K562 (cell line): Measurements from ENCODE around the gene S100A9. TPM values are rescaled to one million over a fixed set of nuclear protein-coding genes. Genes with fewer than 3 reads are reported as not detected.

Experiments
- ARHGAP35 ChIP-seq: fragments of 450-650 bp; IDR thresholded peaks from 2 replicates; pipeline ENCODE4 v1.6.1; 2018; ENCODE audit not compliant: partially characterized antibody
- ATF3 ChIP-seq, 2 experiments: fragments of 450-650 bp in 1 of 2; sonication (generic) in 1 of 2; formaldehyde crosslinking in 1 of 2; IDR thresholded peaks in 1 of 2; conservative IDR thresholded peaks in 1 of 2; 2 replicates each; pipeline versions ENCODE4 v1.6.1 to v1.8.1; 2016 to 2023; ENCODE audit warnings: mild to moderate bottlenecking in 2 of 2, moderate library complexity in 2 of 2, inconsistent platforms in 1 of 2, missing genetic modification reagents in 1 of 2
- CBX5 ChIP-seq: IDR thresholded peaks from 2 replicates; pipeline ENCODE4 v1.6.1; 2014; ENCODE audit warnings: low read depth, borderline replicate concordance
- DEAF1 ChIP-seq: fragments of 450-650 bp; formaldehyde crosslinking; IDR thresholded peaks from 2 replicates; pipeline ENCODE4 v1.4.0; 2020; ENCODE audit warnings: mild to moderate bottlenecking, moderate library complexity
- ELK3 ChIP-seq: fragments of 450-650 bp; formaldehyde crosslinking; IDR thresholded peaks from 2 replicates; pipeline ENCODE4 v1.4.0; 2020; ENCODE audit warnings: mild to moderate bottlenecking
- EP400 ChIP-seq: fragments of 450-650 bp; IDR thresholded peaks from 2 replicates; pipeline ENCODE4 v1.6.1; 2017; ENCODE audit warnings: antibody characterized with exemption, mild to moderate bottlenecking, moderate library complexity
- ERF ChIP-seq: fragments of 450-650 bp; formaldehyde crosslinking; IDR thresholded peaks from 2 replicates; pipeline ENCODE4 v1.4.0; 2020; ENCODE audit warnings: mild to moderate bottlenecking, mixed read lengths
- FOXK2 ChIP-seq, 2 experiments: fragments of 450-650 bp; IDR thresholded peaks in 1 of 2; conservative IDR thresholded peaks in 1 of 2; 2 replicates each; pipeline ENCODE4 v1.6.1; 2016; ENCODE audit warnings: low read depth in 2 of 2, mild to moderate bottlenecking in 1 of 2
- FUS ChIP-seq: fragments of 200-400 bp; formaldehyde crosslinking; optimal IDR thresholded peaks from 2 replicates; pipeline ENCODE3; 2017; ENCODE audit warnings: low read depth, low read length
- JUNB ChIP-seq: fragments of 450-650 bp; formaldehyde crosslinking; conservative IDR thresholded peaks from 2 replicates; pipeline ENCODE4 v1.4.0; 2020; ENCODE audit warnings: mild to moderate bottlenecking
- JUND ChIP-seq, 2 experiments: IDR thresholded peaks; 2 replicates in 1 of 2; 3 replicates in 1 of 2; pipeline ENCODE4 v1.6.1; 2011; ENCODE audit warnings: borderline replicate concordance in 2 of 2, low read depth in 2 of 2, low read length in 2 of 2, improper control_type of control experiment in 1 of 2, missing biosample characterization in 1 of 2, missing genetic modification characterization in 1 of 2, missing genetic modification reagents in 1 of 2
- NR1H2 ChIP-seq: sonication (generic); formaldehyde crosslinking; IDR thresholded peaks from 2 replicates; pipeline ENCODE4 v1.4.0; 2020; ENCODE audit warnings: mild to moderate bottlenecking, missing genetic modification reagents
- NR3C1 ChIP-seq: sonication (generic); formaldehyde crosslinking; IDR thresholded peaks from 2 replicates; pipeline ENCODE4 v1.8.1; 2022; ENCODE audit warnings: missing genetic modification reagents
- POLR2A ChIP-seq: fragments of 450-650 bp; conservative IDR thresholded peaks from 2 replicates; pipeline ENCODE4 v1.6.1; 2016
- RCOR1 ChIP-seq, 2 experiments: IDR thresholded peaks; 2 replicates each; pipeline ENCODE4 v1.6.1; 2012; ENCODE audit warnings: low read depth in 2 of 2, low read length in 2 of 2, borderline replicate concordance in 1 of 2, improper control_type of control experiment in 1 of 2
- SP1 ChIP-seq: sonication (generic); formaldehyde crosslinking; IDR thresholded peaks from 2 replicates; pipeline ENCODE4 v1.8.1; 2022; ENCODE audit warnings: mild to moderate bottlenecking, missing genetic modification reagents
- SRSF3 ChIP-seq: fragments of 200-400 bp; formaldehyde crosslinking; IDR thresholded peaks from 2 replicates; pipeline ENCODE4 v1.6.1; 2016; ENCODE audit warnings: mild to moderate bottlenecking, low read length, moderate library complexity; ENCODE audit not compliant: insufficient read depth
- STAT5A ChIP-seq: IDR thresholded peaks from 2 replicates; pipeline ENCODE4 v1.6.1; 2012; ENCODE audit warnings: low read length, inconsistent platforms, borderline replicate concordance
- ZKSCAN3 ChIP-seq: fragments of 250-450 bp; sonication (Bioruptor Pico); IDR thresholded peaks from 2 replicates; pipeline ENCODE4 v1.4.0; 2020
- ZNF174 ChIP-seq: fragments of 250-450 bp; sonication (Bioruptor Pico); IDR thresholded peaks from 2 replicates; pipeline ENCODE4 v1.4.0; 2020; ENCODE audit warnings: mild to moderate bottlenecking
- ZNF277 ChIP-seq: fragments of 250-450 bp; sonication (Bioruptor Pico); IDR thresholded peaks from 2 replicates; pipeline ENCODE4 v1.8.0; 2022; ENCODE audit warnings: inconsistent platforms, mild to moderate bottlenecking, moderate library complexity, borderline replicate concordance
- ZNF778 ChIP-seq: fragments of 450-650 bp; formaldehyde crosslinking; IDR thresholded peaks from 2 replicates; pipeline ENCODE4 v1.4.0; 2020; ENCODE audit warnings: mild to moderate bottlenecking, moderate library complexity
- polyA plus RNA-seq, 8 experiments: library from polyadenylated mRNA; depleted of rRNA in 4 of 8; stranded (reverse) in 5 of 8; unstranded in 3 of 8; fragments of >200 nt; fragmentation: Nextera tagmentation in 2 of 8; fragmentation: Illumina TruSeq in 1 of 8; extraction: Ambion mirVana in 2 of 8; extraction: Trizol in 1 of 8; gene quantifications; 2 replicates each; pipeline versions ENCODE4 v1.2.1 to v1.2.3, GENCODE V29; 2011 to 2014; ENCODE audit warnings: inconsistent platforms in 1 of 8, missing spikeins in 1 of 8
- total RNA-seq, 7 experiments: library from RNA; depleted of rRNA in 6 of 7; stranded (reverse); fragments of >200 nt in 6 of 7; fragmentation: Illumina TruSeq in 2 of 7; extraction: Trizol in 2 of 7; gene quantifications; 2 replicates each; pipeline versions ENCODE4 v1.2.1 to v1.2.3, GENCODE V29; 2011 to 2021; ENCODE audit warnings: low replicate concordance in 1 of 7
- TF ChIP-seq, protein P1 (sequence below), 3 experiments: IDR thresholded peaks in 2 of 3; conservative IDR thresholded peaks in 1 of 3; 2 replicates each; pipeline ENCODE4 v1.5.1; 2011 to 2012; ENCODE audit warnings: low read length in 3 of 3, mild to moderate bottlenecking in 3 of 3, control low read depth in 2 of 3, improper control_type of control experiment in 1 of 3, inconsistent platforms in 1 of 3, low read depth in 1 of 3, mixed read lengths in 1 of 3, moderate library complexity in 1 of 3; ENCODE audit not compliant: insufficient read depth in 2 of 3

Gene S100A9
- total and polyA plus RNA-seq, 9 of the 15 experiments (the other 6 are each of a cell fraction or from before 2014, with no cell fraction given) = 0.80 TPM; not detected in 8

- no peak for TF ChIP-seq NR3C1
- TF ChIP-seq ZNF174 = no peak
- TF ChIP-seq JUNB (CRISPR knock-in tag) = no peak
- TF ChIP-seq ZNF277 (CRISPR knock-in tag) = no peak
- TF ChIP-seq DEAF1 (CRISPR knock-in tag) = peak; percentile 82
- no peak for TF ChIP-seq ELK3 (CRISPR knock-in tag)
- TF ChIP-seq POLR2A = no peak
- no peak for TF ChIP-seq ZKSCAN3 (CRISPR knock-in tag)
- no peak for TF ChIP-seq SRSF3
- TF ChIP-seq RCOR1 (IDR thresholded peaks at IDR 0.05; ENCODE audit: borderline replicate concordance in 1 of 2, low read depth in 2 of 2, low read length in 2 of 2) = peak in 1 of 2 experiments; percentile 43; a peak in 1 of 4 replicates
- no peak for TF ChIP-seq CBX5
- no peak for TF ChIP-seq ERF (CRISPR knock-in tag)
- no peak for TF ChIP-seq ATF3 (IDR thresholded peaks at IDR 0.05)
- no peak for TF ChIP-seq ATF3 (CRISPR knock-in tag; conservative IDR thresholded peaks at IDR 0.05)
- no peak for TF ChIP-seq FOXK2 (conservative IDR thresholded peaks at IDR 0.05 in 1 of 2, IDR thresholded peaks at IDR 0.05 in 1 of 2; ENCODE audit: low read depth in 2 of 2)
- TF ChIP-seq ARHGAP35 = no peak
- TF ChIP-seq, protein P1, sequence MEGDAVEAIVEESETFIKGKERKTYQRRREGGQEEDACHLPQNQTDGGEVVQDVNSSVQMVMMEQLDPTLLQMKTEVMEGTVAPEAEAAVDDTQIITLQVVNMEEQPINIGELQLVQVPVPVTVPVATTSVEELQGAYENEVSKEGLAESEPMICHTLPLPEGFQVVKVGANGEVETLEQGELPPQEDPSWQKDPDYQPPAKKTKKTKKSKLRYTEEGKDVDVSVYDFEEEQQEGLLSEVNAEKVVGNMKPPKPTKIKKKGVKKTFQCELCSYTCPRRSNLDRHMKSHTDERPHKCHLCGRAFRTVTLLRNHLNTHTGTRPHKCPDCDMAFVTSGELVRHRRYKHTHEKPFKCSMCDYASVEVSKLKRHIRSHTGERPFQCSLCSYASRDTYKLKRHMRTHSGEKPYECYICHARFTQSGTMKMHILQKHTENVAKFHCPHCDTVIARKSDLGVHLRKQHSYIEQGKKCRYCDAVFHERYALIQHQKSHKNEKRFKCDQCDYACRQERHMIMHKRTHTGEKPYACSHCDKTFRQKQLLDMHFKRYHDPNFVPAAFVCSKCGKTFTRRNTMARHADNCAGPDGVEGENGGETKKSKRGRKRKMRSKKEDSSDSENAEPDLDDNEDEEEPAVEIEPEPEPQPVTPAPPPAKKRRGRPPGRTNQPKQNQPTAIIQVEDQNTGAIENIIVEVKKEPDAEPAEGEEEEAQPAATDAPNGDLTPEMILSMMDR (IDR thresholded peaks at IDR 0.05 in 2 of 3, conservative IDR thresholded peaks at IDR 0.05 in 1 of 3; ENCODE audit: insufficient read depth in 2 of 3, low read depth in 1 of 3, low read length in 3 of 3) = peak; percentile 87 to 97 (median 91)
- TF ChIP-seq STAT5A = no peak
- TF ChIP-seq SP1 (CRISPR knock-in tag) = no peak
- no peak for TF ChIP-seq EP400
- no peak for TF ChIP-seq ZNF778
- no peak for TF ChIP-seq NR1H2 (CRISPR knock-in tag)
- TF ChIP-seq FUS = no peak
- no peak for TF ChIP-seq JUND (IDR thresholded peaks at IDR 0.05; ENCODE audit: borderline replicate concordance, low read depth, low read length)
- no peak; the same call in 2 of the 3 replicates for TF ChIP-seq JUND (tag; IDR thresholded peaks at IDR 0.05; ENCODE audit: borderline replicate concordance, low read depth, low read length)
These were observed 5.1 kb upstream of the S100A9 start (continued) for GRCh38 chr1:153352523-153352922.
